Large intestine (tissue), 3 donors: ENCODE measurements around the gene FGFR3. TPM values are rescaled to one million over a fixed set of nuclear protein-coding genes. Genes with fewer than 3 reads are reported as not detected.

ENCODE experiments used
- DNase-seq, 2 donors: peaks; one replicate each; pipeline versions ENCODE4 v3.0.0 to v3.0.0-alpha.2; 2013
- H3K27ac ChIP-seq: one replicate; pipeline ENCODE4 v1.5.1; 2013; ENCODE audit warnings: low read length
- H3K27me3 ChIP-seq: 2 replicates; pipeline ENCODE4 v1.6.1; 2013; ENCODE audit warnings: low read length; ENCODE audit not compliant: control insufficient read depth, insufficient read depth
- H3K36me3 ChIP-seq: 2 replicates; pipeline ENCODE4 v1.6.1; 2013; ENCODE audit warnings: low read length; ENCODE audit not compliant: control insufficient read depth, insufficient read depth
- H3K4me1 ChIP-seq: one replicate; pipeline ENCODE4 v1.6.1; 2013; ENCODE audit warnings: low read length; ENCODE audit not compliant: control insufficient read depth, insufficient read depth
- H3K4me3 ChIP-seq: one replicate; pipeline ENCODE4 v1.5.1; 2013; ENCODE audit warnings: low read length
- H3K9me3 ChIP-seq: one replicate; pipeline ENCODE4 v1.6.1; 2013; ENCODE audit warnings: mild to moderate bottlenecking, low read depth, low read length, moderate library complexity; ENCODE audit not compliant: control insufficient read depth
- WGBS: methylation state at CpG from one replicate; pipeline ENCODE4 v1.1.5; 2013; ENCODE audit warnings: low lambda C conversion rate; ENCODE audit not compliant: insufficient coverage; 5-methylcytosine and 5-hydroxymethylcytosine counted together
- polyA plus RNA-seq: library from polyadenylated mRNA; unstranded; fragments of 120-200 nt; gene quantifications from one replicate; pipeline ENCODE4 v1.2.1, GENCODE V29; 2013

Gene FGFR3
- polyA plus RNA-seq, 1 donor = 228 TPM

DNA sequence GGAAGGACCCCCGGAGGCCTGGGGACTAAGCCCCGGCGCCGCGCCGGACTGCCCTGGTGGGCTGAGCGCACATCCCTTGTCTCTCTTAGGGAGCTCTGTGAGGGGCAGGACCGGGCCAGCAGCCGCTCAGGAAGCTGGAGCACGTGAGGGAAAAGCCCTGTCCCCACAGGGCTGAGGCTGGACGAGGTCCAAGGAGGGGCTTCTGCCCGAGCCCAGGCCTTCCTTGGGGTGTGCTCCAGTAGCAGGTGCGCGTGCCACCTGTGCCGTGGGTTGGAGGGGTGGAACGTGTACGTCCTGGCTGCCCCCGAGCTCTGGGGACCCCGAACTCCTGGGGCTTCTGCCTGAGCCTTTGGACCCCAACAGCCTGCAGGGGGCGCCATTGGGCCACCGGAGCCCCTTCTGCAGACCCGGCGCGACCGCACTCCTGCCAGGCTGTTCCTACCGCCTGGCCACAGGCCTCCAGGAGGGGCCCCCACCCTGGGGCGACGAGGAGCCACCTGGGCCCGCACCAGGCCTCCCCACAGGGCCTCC, 44.6 kb upstream of the FGFR3 start:
- Histone ChIP-seq H3K4me3 (peak overlapping the region; percentile 16), H3K4me1 (peaks cover 30% of the 10 kb centered on the region), H3K27me3 (no peaks in the 10 kb centered on the region), H3K36me3 (peaks cover 7% of the 10 kb centered on the region), H3K9me3 (peaks cover 6% of the 10 kb centered on the region), H3K27ac (no peak overlapping the region)
- no CpG with 5 or more reads among the region's 29 CpGs for WGBS
- peak; percentile 70 to 74 for DNase-seq

DNA sequence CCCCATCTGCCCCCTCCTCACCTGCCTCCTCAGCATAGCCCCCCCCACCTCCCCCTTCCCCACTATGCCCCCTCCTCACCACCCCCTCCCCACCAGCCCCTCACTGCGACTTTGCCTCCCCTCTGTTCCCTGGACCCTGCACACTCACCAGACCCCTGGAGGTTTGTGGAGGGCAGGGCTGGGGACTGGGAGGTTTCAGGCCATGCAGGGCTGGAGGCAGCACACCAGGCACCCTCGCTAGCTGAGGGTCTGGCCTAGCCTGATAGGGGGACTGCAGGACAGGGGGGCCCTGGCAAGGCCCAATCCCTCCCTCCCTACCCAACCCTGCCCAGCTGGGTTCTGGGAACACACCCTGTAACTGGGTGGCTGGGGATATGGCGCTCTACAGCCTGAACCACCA, 43.7 kb upstream of the FGFR3 start:
- Histone ChIP-seq H3K36me3 (peaks cover 4% of the 10 kb centered on the region), H3K9me3 (peaks cover 6% of the 10 kb centered on the region)
- no CpG with 5 or more reads among the region's 3 CpGs for WGBS

DNA sequence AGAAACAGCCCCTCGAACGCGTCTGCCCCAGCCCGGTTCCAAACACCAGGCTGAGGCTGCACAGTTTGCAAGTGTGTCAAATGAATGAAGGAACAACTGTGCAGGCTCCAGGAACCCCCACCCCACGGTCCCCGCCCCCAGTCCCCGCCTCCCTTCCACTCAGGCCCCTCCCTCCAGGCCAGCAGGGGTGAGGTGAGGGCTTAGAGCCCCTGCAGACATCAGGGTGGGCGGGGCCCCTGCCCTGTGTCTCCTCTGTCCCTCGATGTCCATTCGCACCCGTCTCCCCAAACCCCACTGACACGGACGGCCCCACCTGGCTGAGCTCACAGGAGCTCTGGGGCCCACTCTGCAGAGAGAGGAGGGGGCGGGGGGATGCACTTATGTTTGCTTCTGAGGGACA, 43.3 kb upstream of the FGFR3 start:
- Histone ChIP-seq H3K9me3 (peaks cover 6% of the 10 kb centered on the region), H3K4me3 (no peak overlapping the region), H3K27me3 (no peaks in the 10 kb centered on the region), H3K36me3 (peaks cover 4% of the 10 kb centered on the region), H3K4me1 (peaks cover 42% of the 10 kb centered on the region), H3K27ac (no peak overlapping the region)
- no peak for DNase-seq
- no CpG with 5 or more reads among the region's 14 CpGs for WGBS

More for the DNA sequence above, 43.7 kb upstream of the FGFR3 start:
- no peak overlapping the region for H3K27ac ChIP-seq
- DNase-seq = no peak
- H3K27me3 ChIP-seq = no peaks in the 10 kb centered on the region
- no peak overlapping the region for H3K4me3 ChIP-seq
- peaks cover 38% of the 10 kb centered on the region for H3K4me1 ChIP-seq

DNA sequence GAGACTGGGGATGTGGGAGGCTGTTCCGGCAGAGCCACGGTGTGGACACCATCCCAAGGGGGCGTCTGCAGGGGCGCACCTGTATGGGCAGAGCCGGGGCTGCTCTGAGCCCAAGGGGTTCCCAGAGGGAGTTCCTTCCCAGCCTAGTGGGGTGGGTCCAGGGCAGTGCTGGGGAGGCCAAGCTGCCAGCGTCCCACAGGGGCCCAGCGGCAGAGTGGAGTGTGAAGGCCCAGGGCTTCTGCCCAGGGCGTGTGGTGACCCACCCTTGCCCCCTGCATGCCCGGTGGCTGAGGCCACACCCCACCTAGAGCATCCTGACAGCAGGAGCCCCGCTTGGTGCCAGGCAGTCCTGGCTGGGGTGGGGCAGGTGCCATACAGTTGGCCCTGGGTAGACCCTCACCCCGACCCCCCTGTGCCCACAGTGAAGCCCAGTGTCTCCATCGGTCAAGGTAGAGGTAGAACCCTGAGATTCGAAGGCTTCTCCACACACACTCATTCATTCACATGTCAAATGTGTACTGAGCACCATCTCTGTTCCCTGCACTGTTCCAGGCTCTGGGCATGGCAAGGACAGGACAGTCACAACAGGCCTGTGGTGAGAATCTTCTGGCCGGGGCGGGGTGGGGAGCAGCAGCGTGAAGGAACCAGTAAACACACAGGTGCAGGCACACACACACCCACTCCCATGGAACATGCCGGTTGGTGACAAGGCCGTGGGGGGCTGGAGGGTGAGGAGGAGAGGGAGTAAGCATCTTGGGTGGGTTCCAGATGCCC, 42.5 kb upstream of the FGFR3 start:
- Histone ChIP-seq H3K9me3 (peaks cover 6% of the 10 kb centered on the region), H3K4me1 (peaks cover 42% of the 10 kb centered on the region), H3K4me3 (no peak overlapping the region), H3K36me3 (no peaks in the 10 kb centered on the region), H3K27me3 (no peaks in the 10 kb centered on the region), H3K27ac (no peak overlapping the region)
- no CpG with 5 or more reads among the region's 18 CpGs for WGBS
- DNase-seq = no peak

DNA sequence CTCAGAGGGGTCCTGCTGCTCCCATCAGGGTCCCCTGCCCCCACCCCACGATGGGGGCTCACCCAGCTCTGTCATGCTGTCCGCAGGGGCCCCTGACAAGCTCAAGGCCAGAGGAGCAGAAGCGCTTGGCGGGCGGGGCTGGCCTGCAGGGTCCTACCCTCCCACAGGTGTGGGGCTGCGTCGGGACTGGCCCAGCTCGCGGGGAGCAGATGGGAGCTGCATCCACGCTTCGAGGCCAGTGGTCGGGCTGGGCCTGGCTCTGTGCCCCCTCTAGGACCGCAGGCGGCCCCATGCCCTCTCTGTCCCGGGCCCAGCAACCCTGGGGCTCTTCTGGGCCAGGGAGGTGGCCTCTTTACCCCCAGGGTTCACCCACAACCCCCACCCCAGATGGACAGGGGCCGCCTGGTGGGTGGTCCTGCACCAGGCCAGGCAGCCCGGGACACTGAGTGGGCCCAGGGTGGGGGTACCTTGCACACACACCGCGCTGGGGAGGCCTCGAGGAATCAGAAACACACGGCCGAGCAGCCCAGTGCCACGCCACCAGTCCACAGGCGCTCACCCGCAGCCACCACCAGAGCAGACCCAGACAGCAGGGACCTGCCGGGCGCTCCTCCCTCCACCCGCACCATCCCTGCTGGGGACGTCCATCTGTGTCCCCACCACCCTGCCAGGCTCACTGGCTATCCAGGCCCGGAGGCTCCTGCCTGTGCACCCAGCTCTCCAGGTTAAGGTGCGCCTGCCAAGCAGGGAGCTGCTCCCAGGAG, 41.8 kb upstream of the FGFR3 start:
- Histone ChIP-seq H3K4me1 (peaks cover 42% of the 10 kb centered on the region), H3K27me3 (no peaks in the 10 kb centered on the region), H3K4me3 (no peak overlapping the region), H3K36me3 (no peaks in the 10 kb centered on the region), H3K9me3 (peaks cover 6% of the 10 kb centered on the region), H3K27ac (no peak overlapping the region)
- no peak for DNase-seq
- no CpG with 5 or more reads among the region's 31 CpGs for WGBS

DNA sequence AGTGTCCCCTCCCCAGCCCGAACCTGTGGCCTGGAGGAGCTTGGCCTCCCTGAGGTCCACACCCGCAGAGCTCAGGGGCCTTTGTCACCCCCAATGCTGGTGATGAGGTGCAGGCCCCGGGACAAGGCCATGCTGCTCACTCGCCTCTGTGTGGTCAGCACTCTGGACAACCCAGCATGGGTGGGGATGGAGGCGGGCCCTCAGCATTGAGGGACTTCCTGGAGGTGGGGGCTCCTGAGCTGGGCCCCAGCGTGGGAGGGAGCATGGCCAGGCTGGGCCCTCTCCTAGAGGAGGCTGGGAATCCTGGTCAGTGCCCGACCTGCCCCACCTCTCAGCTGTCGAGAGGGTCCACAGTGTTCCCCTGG, 41.2 kb upstream of the FGFR3 start:
- Histone ChIP-seq H3K36me3 (no peaks in the 10 kb centered on the region), H3K9me3 (peaks cover 6% of the 10 kb centered on the region), H3K27ac (no peak overlapping the region), H3K27me3 (no peaks in the 10 kb centered on the region), H3K4me3 (no peak overlapping the region), H3K4me1 (peaks cover 42% of the 10 kb centered on the region)
- DNase-seq = no peak
- WGBS = no CpG with 5 or more reads among the region's 8 CpGs

DNA sequence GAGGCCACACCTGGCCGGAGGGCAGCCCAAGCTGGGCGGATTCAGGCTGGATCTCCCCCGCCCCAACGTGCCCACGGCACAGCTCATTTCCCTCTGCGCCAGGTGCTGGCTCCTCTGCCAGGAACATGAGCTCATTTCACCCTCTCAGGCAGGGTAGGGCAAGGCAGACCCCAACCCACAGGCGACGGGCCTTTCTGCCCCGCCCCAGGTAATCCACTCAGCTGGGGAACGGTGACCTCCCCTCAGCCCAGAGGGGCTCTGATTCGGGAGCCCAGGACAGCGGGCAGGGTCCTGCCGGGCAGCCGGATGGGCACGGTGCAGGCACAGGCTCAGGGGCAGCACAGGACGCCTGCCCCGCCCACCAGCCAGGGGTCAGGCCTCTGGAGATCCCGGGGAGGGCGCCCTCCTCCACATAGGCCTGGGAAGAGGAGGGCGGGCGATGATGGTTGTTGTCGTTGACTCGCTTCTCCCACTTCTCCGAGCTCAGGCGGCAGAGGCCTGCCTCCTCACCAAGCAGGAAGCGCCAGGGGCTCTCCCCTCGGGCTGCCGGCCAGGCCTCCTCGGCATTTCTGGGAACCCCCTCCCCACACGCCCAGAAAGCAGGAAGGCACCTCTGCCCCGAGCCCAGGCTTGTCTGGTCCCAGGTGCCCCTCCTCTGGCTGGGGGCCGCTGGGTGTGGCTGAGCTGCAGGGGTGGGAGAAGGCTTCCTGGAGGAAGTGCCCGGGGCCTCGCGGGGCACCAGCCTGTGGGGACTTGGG, 40.6 kb upstream of the FGFR3 start:
- Histone ChIP-seq H3K4me3 (no peak overlapping the region), H3K9me3 (peaks cover 3% of the 10 kb centered on the region), H3K27ac (no peak overlapping the region), H3K36me3 (no peaks in the 10 kb centered on the region), H3K27me3 (no peaks in the 10 kb centered on the region), H3K4me1 (peaks cover 42% of the 10 kb centered on the region)
- no CpG with 5 or more reads among the region's 35 CpGs for WGBS
- DNase-seq = peak in 1 of 2 donors; percentile 58

DNA sequence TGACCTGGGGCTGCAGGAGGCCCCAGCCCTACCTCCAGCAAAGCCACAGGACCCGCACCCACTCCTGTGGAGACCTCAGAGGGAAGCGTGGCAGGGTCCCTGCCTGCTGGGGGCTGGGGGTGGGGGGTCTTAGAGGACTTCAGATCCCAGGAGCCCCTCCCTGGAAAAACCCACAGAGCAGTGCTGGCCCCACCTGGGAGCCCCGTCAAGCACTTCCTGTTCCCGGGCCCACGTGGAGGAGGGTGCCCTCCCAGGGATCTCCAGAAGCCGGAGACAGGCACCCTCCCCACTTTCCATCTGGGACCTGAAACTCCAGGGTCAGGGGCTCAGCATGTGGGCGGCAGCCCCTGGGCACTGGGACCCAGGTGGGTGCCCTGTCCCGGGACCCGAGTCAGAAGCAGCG, 39.8 kb upstream of the FGFR3 start:
- Histone ChIP-seq H3K4me1 (peaks cover 41% of the 10 kb centered on the region), H3K27me3 (no peaks in the 10 kb centered on the region), H3K27ac (no peak overlapping the region), H3K4me3 (no peak overlapping the region), H3K36me3 (no peaks in the 10 kb centered on the region), H3K9me3 (no peaks in the 10 kb centered on the region)
- DNase-seq = no peak
- WGBS = no CpG with 5 or more reads among the region's 10 CpGs

DNA sequence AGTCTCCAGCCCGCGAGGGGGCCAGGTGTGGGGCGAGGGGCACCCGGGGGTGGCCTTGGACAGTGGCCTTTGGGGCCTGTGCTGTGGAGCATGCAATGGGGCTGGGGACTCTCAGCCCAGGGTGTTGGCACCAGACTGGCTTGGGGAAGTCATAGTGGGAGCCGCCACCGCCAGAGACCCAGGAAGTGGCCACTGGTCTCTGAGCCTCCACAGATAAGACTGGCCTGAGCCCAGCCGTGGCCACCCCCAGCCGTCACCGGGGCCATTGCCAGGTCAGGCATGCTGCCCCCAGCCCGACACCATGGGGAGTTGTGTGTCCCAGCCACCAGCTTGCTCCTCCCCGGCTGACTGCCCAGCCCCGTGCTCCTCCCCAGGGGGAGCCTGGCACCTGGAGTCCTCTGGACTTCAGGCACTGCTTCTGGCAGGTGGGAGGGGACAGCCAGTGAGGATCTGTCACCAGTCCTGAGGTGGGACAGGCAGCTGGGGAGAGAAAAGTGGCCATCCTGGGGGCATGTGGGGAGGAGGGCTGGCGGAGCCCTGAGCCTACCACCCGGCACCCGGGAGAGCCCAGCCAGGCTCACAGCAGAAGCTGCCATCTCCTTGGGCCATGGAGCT, 39.3 kb upstream of the FGFR3 start:
- Histone ChIP-seq H3K27me3 (no peaks in the 10 kb centered on the region), H3K9me3 (no peaks in the 10 kb centered on the region), H3K27ac (no peak overlapping the region), H3K36me3 (no peaks in the 10 kb centered on the region), H3K4me3 (no peak overlapping the region), H3K4me1 (peaks cover 38% of the 10 kb centered on the region)
- DNase-seq = peak in 1 of 2 donors; percentile 32
- WGBS = no CpG with 5 or more reads among the region's 15 CpGs

DNA sequence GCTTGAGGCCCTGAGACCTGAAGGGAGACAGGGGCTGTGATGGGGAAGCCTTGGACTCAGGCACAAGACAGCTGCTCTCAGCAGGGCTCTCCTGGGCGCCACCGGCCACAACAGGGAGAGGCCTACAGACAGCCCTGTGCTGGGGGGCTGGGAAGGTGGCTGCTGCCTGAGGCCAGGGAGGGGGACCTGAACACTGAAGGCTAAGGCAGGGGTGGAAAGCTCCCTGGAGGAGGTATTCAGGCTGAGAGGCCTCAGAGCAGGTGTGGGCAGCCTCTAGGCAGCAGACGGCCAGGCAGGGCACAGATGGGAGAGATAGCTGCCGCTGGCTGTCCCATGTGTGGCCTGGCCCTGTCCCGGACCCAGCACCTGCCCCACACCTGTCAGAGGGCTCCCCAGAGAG, 38.8 kb upstream of the FGFR3 start:
- Histone ChIP-seq H3K9me3 (no peaks in the 10 kb centered on the region), H3K27me3 (no peaks in the 10 kb centered on the region), H3K4me3 (no peak overlapping the region), H3K36me3 (no peaks in the 10 kb centered on the region), H3K27ac (no peak overlapping the region), H3K4me1 (peaks cover 38% of the 10 kb centered on the region)
- WGBS = no CpG with 5 or more reads among the region's 5 CpGs
- no peak for DNase-seq
